HEK293 (cell line): ENCODE results near the gene PIM2.

ENCODE experiments used
- REPIN1 ChIP-seq: fragments of 450-650 bp; formaldehyde crosslinking; IDR thresholded peaks from 2 replicates; pipeline ENCODE4 v1.5.1; 2017; ENCODE audit warnings: missing biosample characterization, missing genetic modification characterization, low read depth
- REST ChIP-seq: fragments of 450-650 bp; formaldehyde crosslinking; IDR thresholded peaks from 2 replicates; pipeline ENCODE4 v1.5.1; 2016; ENCODE audit warnings: missing biosample characterization, missing genetic modification characterization
- SETDB1 ChIP-seq: IDR thresholded peaks from one replicate; pipeline ENCODE4 v1.6.1; 2017; ENCODE audit warnings: mild to moderate bottlenecking, low read length, moderate library complexity, mixed read lengths; ENCODE audit not compliant: insufficient read length
- SP2 ChIP-seq: fragments of 450-650 bp; formaldehyde crosslinking; IDR thresholded peaks from 2 replicates; pipeline ENCODE4 v1.5.1; 2016; ENCODE audit warnings: missing biosample characterization, missing genetic modification characterization
- ZBTB8A ChIP-seq: fragments of 450-650 bp; formaldehyde crosslinking; IDR thresholded peaks from 2 replicates; pipeline ENCODE4 v1.5.1; 2016; ENCODE audit warnings: missing biosample characterization, missing genetic modification characterization
- ZNF211 ChIP-seq: fragments of 450-650 bp; formaldehyde crosslinking; IDR thresholded peaks from 2 replicates; pipeline ENCODE4 v1.5.1; 2016; ENCODE audit warnings: low read depth, missing biosample characterization, missing genetic modification characterization
- ZNF416 ChIP-seq: fragments of 450-650 bp; formaldehyde crosslinking; IDR thresholded peaks from 2 replicates; pipeline ENCODE4 v1.5.1; 2016; ENCODE audit warnings: missing biosample characterization, missing genetic modification characterization
- ZNF488 ChIP-seq: fragments of 450-650 bp; formaldehyde crosslinking; IDR thresholded peaks from 2 replicates; pipeline ENCODE4 v1.5.1; 2016; ENCODE audit warnings: missing biosample characterization, missing genetic modification characterization
- TF ChIP-seq, protein P1 (sequence below): fragments of 450-650 bp; formaldehyde crosslinking; IDR thresholded peaks from 2 replicates; pipeline ENCODE4 v1.5.1; 2017; ENCODE audit warnings: missing biosample characterization, missing genetic modification characterization
- TF ChIP-seq, protein P2 (sequence below): fragments of 450-650 bp; formaldehyde crosslinking; IDR thresholded peaks from 2 replicates; pipeline ENCODE4 v1.5.1; 2016; ENCODE audit warnings: missing biosample characterization, missing genetic modification characterization
- TF ChIP-seq, protein P3 (sequence below): fragments of 450-650 bp; formaldehyde crosslinking; IDR thresholded peaks from 2 replicates; pipeline ENCODE4 v1.5.1; 2016; ENCODE audit warnings: missing biosample characterization, missing genetic modification characterization, low read depth

GRCh38 chrX:48927123-48927522, 8.3 kb upstream of the PIM2 start:
- TF ChIP-seq, protein P1, sequence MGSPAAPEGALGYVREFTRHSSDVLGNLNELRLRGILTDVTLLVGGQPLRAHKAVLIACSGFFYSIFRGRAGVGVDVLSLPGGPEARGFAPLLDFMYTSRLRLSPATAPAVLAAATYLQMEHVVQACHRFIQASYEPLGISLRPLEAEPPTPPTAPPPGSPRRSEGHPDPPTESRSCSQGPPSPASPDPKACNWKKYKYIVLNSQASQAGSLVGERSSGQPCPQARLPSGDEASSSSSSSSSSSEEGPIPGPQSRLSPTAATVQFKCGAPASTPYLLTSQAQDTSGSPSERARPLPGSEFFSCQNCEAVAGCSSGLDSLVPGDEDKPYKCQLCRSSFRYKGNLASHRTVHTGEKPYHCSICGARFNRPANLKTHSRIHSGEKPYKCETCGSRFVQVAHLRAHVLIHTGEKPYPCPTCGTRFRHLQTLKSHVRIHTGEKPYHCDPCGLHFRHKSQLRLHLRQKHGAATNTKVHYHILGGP = no peak
- TF ChIP-seq SETDB1 (no peak), ZNF416 (tag by site-specific recombination) (no peak), REPIN1 (tag by site-specific recombination) (no peak), REST (no peak), SP2 (no peak), ZBTB8A (tag by site-specific recombination) (no peak), ZNF488 (tag by site-specific recombination) (no peak), ZNF211 (tag by site-specific recombination) (no peak)
- TF ChIP-seq, protein P2, sequence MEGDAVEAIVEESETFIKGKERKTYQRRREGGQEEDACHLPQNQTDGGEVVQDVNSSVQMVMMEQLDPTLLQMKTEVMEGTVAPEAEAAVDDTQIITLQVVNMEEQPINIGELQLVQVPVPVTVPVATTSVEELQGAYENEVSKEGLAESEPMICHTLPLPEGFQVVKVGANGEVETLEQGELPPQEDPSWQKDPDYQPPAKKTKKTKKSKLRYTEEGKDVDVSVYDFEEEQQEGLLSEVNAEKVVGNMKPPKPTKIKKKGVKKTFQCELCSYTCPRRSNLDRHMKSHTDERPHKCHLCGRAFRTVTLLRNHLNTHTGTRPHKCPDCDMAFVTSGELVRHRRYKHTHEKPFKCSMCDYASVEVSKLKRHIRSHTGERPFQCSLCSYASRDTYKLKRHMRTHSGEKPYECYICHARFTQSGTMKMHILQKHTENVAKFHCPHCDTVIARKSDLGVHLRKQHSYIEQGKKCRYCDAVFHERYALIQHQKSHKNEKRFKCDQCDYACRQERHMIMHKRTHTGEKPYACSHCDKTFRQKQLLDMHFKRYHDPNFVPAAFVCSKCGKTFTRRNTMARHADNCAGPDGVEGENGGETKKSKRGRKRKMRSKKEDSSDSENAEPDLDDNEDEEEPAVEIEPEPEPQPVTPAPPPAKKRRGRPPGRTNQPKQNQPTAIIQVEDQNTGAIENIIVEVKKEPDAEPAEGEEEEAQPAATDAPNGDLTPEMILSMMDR (tag by site-specific recombination) = no peak
- TF ChIP-seq, protein P3, sequence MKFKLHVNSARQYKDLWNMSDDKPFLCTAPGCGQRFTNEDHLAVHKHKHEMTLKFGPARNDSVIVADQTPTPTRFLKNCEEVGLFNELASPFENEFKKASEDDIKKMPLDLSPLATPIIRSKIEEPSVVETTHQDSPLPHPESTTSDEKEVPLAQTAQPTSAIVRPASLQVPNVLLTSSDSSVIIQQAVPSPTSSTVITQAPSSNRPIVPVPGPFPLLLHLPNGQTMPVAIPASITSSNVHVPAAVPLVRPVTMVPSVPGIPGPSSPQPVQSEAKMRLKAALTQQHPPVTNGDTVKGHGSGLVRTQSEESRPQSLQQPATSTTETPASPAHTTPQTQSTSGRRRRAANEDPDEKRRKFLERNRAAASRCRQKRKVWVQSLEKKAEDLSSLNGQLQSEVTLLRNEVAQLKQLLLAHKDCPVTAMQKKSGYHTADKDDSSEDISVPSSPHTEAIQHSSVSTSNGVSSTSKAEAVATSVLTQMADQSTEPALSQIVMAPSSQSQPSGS (tag by site-specific recombination) = no peak
